DND-41 (cell line): ENCODE measurements around the gene DNER.
"Not testable (repeated sequence)": the region's sequence is repeated elsewhere in the genome, so short reads cannot be mapped to it uniquely, and the experiment has no call there.

Source experiments
- ATAC-seq: fragments of 200-7000 bp; cut with Tn5 transposase; 3 replicates; pipeline ENCODE4 v1.9.1; 2021; ENCODE audit warnings: low read depth; ENCODE audit not compliant: insufficient read depth
- DNase-seq: peaks from one replicate; pipeline ENCODE4 v3.0.0-alpha.2; 2020
- H2AFZ ChIP-seq: 2 replicates; pipeline ENCODE4 v1.6.0; 2012; ENCODE audit warnings: low read depth, low read length
- H3K27ac ChIP-seq: 2 replicates; pipeline ENCODE4 v1.5.1; 2012; ENCODE audit warnings: low read length, inconsistent platforms
- H3K27me3 ChIP-seq: fragments of 200-600 bp; sonication (generic); 2 replicates; pipeline ENCODE4 v1.6.0; 2012; ENCODE audit warnings: low read length, mild to moderate bottlenecking, inconsistent platforms; ENCODE audit not compliant: insufficient read depth, poor library complexity
- H3K36me3 ChIP-seq: 2 replicates; pipeline ENCODE4 v1.5.1; 2012; ENCODE audit warnings: low read length, inconsistent platforms; ENCODE audit not compliant: insufficient read depth
- H3K4me1 ChIP-seq: 2 replicates; pipeline ENCODE4 v1.5.1; 2012; ENCODE audit warnings: mild to moderate bottlenecking, low read length; ENCODE audit not compliant: insufficient read depth
- H3K4me2 ChIP-seq: 2 replicates; pipeline ENCODE4 v1.6.0; 2012; ENCODE audit warnings: mild to moderate bottlenecking, moderate library complexity, low read length, inconsistent platforms; ENCODE audit not compliant: insufficient read depth
- H3K4me3 ChIP-seq, 2 experiments: fragments of 200-600 bp in 1 of 2; shearing (Covaris generic) in 1 of 2; 2 replicates each; pipeline ENCODE4 v1.5.1; 2012 to 2016; ENCODE audit warnings: inconsistent platforms in 2 of 2, low read length in 2 of 2, mild to moderate bottlenecking in 2 of 2, low read depth in 1 of 2, moderate library complexity in 1 of 2
- H3K79me2 ChIP-seq: 2 replicates; pipeline ENCODE4 v1.6.0; 2012; ENCODE audit warnings: low read length, inconsistent platforms; ENCODE audit not compliant: insufficient read depth
- H3K9ac ChIP-seq: 2 replicates; pipeline ENCODE4 v1.6.0; 2012; ENCODE audit warnings: low read depth, mild to moderate bottlenecking, inconsistent platforms, low read length, moderate library complexity
- H3K9me3 ChIP-seq: 2 replicates; pipeline ENCODE4 v1.5.1; 2012; ENCODE audit warnings: low read length, moderate library complexity, mild to moderate bottlenecking, inconsistent platforms; ENCODE audit not compliant: insufficient read depth, severe bottlenecking
- H4K20me1 ChIP-seq: 2 replicates; pipeline ENCODE4 v1.6.0; 2012; ENCODE audit warnings: low read length; ENCODE audit not compliant: insufficient read depth
- CTCF ChIP-seq: IDR thresholded peaks from 2 replicates; pipeline ENCODE4 v1.5.1; 2012; ENCODE audit warnings: borderline replicate concordance, low read length, moderate library complexity, mild to moderate bottlenecking; ENCODE audit not compliant: poor library complexity, severe bottlenecking; ENCODE audit errors: extremely low read depth
- EZH2 ChIP-seq: IDR thresholded peaks from 3 replicates; pipeline ENCODE4 v1.6.1; 2012; ENCODE audit warnings: borderline replicate concordance, low read depth, mild to moderate bottlenecking, moderate library complexity, low read length, inconsistent platforms; ENCODE audit not compliant: severe bottlenecking

Gene DNER

GRCh38 chr2:229725716-229726574 is 11.6 kb upstream of the DNER start:
- no peak overlapping the region for H3K4me2 ChIP-seq
- no peak for TF ChIP-seq EZH2
- TF ChIP-seq CTCF = no peak

GRCh38 chr2:229723192-229723591 is 8.8 kb upstream of the DNER start:
- not testable (repeated sequence) for H3K4me3 ChIP-seq, H3K4me2 ChIP-seq, H4K20me1 ChIP-seq, ATAC-seq, DNase-seq, H3K9ac ChIP-seq, H3K27me3 ChIP-seq, H3K4me1 ChIP-seq, H3K36me3 ChIP-seq, H2AFZ ChIP-seq, H3K27ac ChIP-seq, H3K9me3 ChIP-seq, H3K79me2 ChIP-seq

More at GRCh38 chr2:229725716-229726574, 11.6 kb upstream of the DNER start:
- Histone ChIP-seq H3K36me3 (no peaks in the 10 kb centered on the region), H4K20me1 (no peaks in the 10 kb centered on the region), H2AFZ (no peak overlapping the region), H3K27ac (no peak overlapping the region), H3K79me2 (no peaks in the 10 kb centered on the region), H3K4me1 (no peaks in the 10 kb centered on the region), H3K4me3 (no peak overlapping the region), H3K9me3 (no peaks in the 10 kb centered on the region), H3K27me3 (peaks cover 3% of the 10 kb centered on the region), H3K9ac (no peak overlapping the region)
- no peak for DNase-seq
- ATAC-seq = no peak

GRCh38 chr2:229719926-229720647 is 5.7 kb upstream of the DNER start:
- DNase-seq = no peak
- Histone ChIP-seq H3K36me3 (no peaks in the 10 kb centered on the region), H3K4me1 (no peaks in the 10 kb centered on the region), H3K9me3 (no peaks in the 10 kb centered on the region), H3K27me3 (peaks cover 7% of the 10 kb centered on the region), H2AFZ (no peak overlapping the region), H3K4me2 (no peak overlapping the region), H3K4me3 (no peak overlapping the region), H4K20me1 (no peaks in the 10 kb centered on the region), H3K27ac (no peak overlapping the region), H3K79me2 (no peaks in the 10 kb centered on the region), H3K9ac (no peak overlapping the region)
- no peak for TF ChIP-seq EZH2
- no peak for TF ChIP-seq CTCF
- no peak for ATAC-seq

- Histone ChIP-seq H3K9me3 (no peaks in the 10 kb centered on the region), H3K4me2 (no peak overlapping the region), H3K9ac (no peak overlapping the region), H3K27ac (no peak overlapping the region), H3K36me3 (no peaks in the 10 kb centered on the region), H3K4me1 (no peaks in the 10 kb centered on the region), H2AFZ (no peak overlapping the region), H3K79me2 (no peaks in the 10 kb centered on the region), H3K27me3 (peaks cover 4% of the 10 kb centered on the region), H3K4me3 (no peak overlapping the region), H4K20me1 (no peaks in the 10 kb centered on the region)
- no peak for DNase-seq
- TF ChIP-seq CTCF = no peak
- no peak for TF ChIP-seq EZH2
- no peak for ATAC-seq
Measured at GRCh38 chr2:229718057-229718456, 3.7 kb upstream of the DNER start.
